H1 (cell line): ENCODE data around the gene DHPS. TPM values are rescaled to one million over a fixed set of nuclear protein-coding genes. Genes with fewer than 3 reads are reported as not detected.

Experiments used
- BRCA1 ChIP-seq: IDR thresholded peaks from 2 replicates; pipeline ENCODE4 v1.6.1; 2012; ENCODE audit warnings: low read depth, low read length, improper control_type of control experiment
- CBX8 ChIP-seq: fragments of 300-800, 300-1000 bp; sonication (generic); IDR thresholded peaks from 2 replicates; pipeline ENCODE4 v1.7.1; 2016; ENCODE audit warnings: low read depth, low read length, borderline replicate concordance
- TAF7 ChIP-seq: optimal IDR thresholded peaks from 2 replicates; pipeline ENCODE3; 2011; ENCODE audit warnings: low read depth, mild to moderate bottlenecking, inconsistent platforms, low read length, moderate library complexity, borderline replicate concordance
- TBP ChIP-seq: IDR thresholded peaks from 2 replicates; pipeline ENCODE4 v1.6.1; 2011; ENCODE audit warnings: low read depth, low read length, improper control_type of control experiment
- TEAD4 ChIP-seq: IDR thresholded peaks from 2 replicates; pipeline ENCODE4 v1.6.1; 2012; ENCODE audit warnings: low read depth, low read length, inconsistent platforms, mixed read lengths
- polyA plus RNA-seq, 7 experiments: library from polyadenylated mRNA; depleted of rRNA in 3 of 7; stranded (reverse) in 5 of 7; unstranded in 2 of 7; fragments of >200 nt in 5 of 7; fragments of 200-250 nt in 2 of 7; gene quantifications; 1 replicate in 5 of 7; 2 replicates in 1 of 7; 4 replicates in 1 of 7; pipeline versions ENCODE4 v1.2.1 to v1.2.3, GENCODE V29; 2011 to 2013; ENCODE audit warnings: missing spikeins in 2 of 7, mixed read lengths in 2 of 7
- total RNA-seq: library from RNA; stranded (reverse); fragmentation: NEBNext Ultra II Directional; extraction: Animal tissue kit (Norgen Biotek cat#: 25700); gene quantifications from 2 replicates; pipeline ENCODE4 v1.2.1, GENCODE V29; 2021

The DHPS gene
- total and polyA plus RNA-seq, 2 of the 8 experiments (the other 6 are each of a cell fraction or from before 2014, with no cell fraction given): 86.6 to 99.6 TPM

DNA sequence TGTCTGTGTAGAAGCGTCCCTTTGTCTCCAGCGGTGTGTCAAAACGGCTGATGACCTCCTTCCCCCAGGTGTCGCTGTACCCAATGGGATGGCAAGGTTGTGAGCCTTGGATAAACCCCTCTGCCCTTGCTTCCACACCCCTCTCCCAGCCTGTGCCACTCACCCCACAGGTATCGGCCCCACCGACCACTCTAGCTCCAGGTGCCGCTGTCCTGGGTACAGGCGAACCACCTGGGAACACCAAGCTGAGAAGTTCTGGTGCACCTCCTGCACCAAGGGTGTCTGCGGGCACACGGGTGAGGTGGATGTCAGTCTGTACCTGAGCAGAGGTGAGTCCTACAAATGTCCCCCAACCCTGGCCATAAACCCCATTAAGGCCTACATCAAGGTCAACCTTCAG lies 31.7 kb downstream of the DHPS start (continued):
- no peak for TF ChIP-seq BRCA1
- no peak for TF ChIP-seq CBX8
- TF ChIP-seq TBP: no peak
- TF ChIP-seq TEAD4: no peak
- TF ChIP-seq TAF7: no peak
